ENCODE measurements around the gene RPTOR. TPM values are rescaled to one million over a fixed set of nuclear protein-coding genes. Genes with fewer than 3 reads are reported as not detected.

The RPTOR gene
- total and polyA plus RNA-seq, 10 of the 15 experiments (the other 5 are each of a cell fraction or from before 2014, with no cell fraction given), result 0.18 to 32.1 (median 7.8) TPM

- peak; percentile 6; the same call in 1 of the 2 replicates for TF ChIP-seq MEF2A (IDR thresholded peaks at IDR 0.05; ENCODE audit: insufficient read depth, low read depth, low read length)
- 0 out of 2 replicates have a peak, but pooled peaks have one; percentile 27 for TF ChIP-seq IKZF1 (conservative IDR thresholded peaks at IDR 0.05)
- 0 out of 2 replicates have a peak, but pooled peaks have one; percentile 23 for TF ChIP-seq SMC3 (IDR thresholded peaks at IDR 0.05; ENCODE audit: borderline replicate concordance, low read length)
- TF ChIP-seq ATF3 (IDR thresholded peaks at IDR 0.05; ENCODE audit: borderline replicate concordance, extremely low read depth, low read depth, low read length), result no peak
- no peak for TF ChIP-seq HDAC2 (IDR thresholded peaks at IDR 0.05)
- 0 out of 2 replicates have a peak, but pooled peaks have one; percentile 21 for TF ChIP-seq DPF2 (IDR thresholded peaks at IDR 0.05)
- TF ChIP-seq POLR2A (IDR thresholded peaks at IDR 0.05; ENCODE audit: low read depth, low read length), result peak; percentile 51; the same call in 1 of the 2 replicates
Observed at GRCh38 chr17:80790021-80790765, 245.6 kb downstream of the RPTOR start (continued).

GRCh38 chr17:80790981-80791742 is 246.5 kb downstream of the RPTOR start:
- no peaks in the 10 kb centered on the region for H4K20me1 ChIP-seq (ENCODE audit: control insufficient read depth, insufficient read depth)
- SMC1A ChIA-PET (ENCODE audit: uncharacterized antibody, unreplicated experiment), result interaction anchor here (0.8 to 3.7 kb wide), 10 partner anchors 10 to 185 kb away, joined by 3 to 24 read pairs (median 5); no protein-coding TSS in a partner anchor
- TF ChIP-seq POU2F2 (IDR thresholded peaks at IDR 0.05; ENCODE audit: borderline replicate concordance, low read depth, low read length) (no peak), LARP7 (IDR thresholded peaks at IDR 0.05) (no peak), GATAD2B (conservative IDR thresholded peaks at IDR 0.05; ENCODE audit: low read depth) (no peak), GABPA (IDR thresholded peaks at IDR 0.05; ENCODE audit: low read depth) (no peak), TCF7 (IDR thresholded peaks at IDR 0.05; ENCODE audit: borderline replicate concordance) (peak; percentile 59; the same call in 1 of the 2 replicates)
- WGBS (ENCODE audit: insufficient coverage, insufficient replicate concordance, low lambda C conversion rate, missing lambda C conversion rate), result 87% methylated on average over 10 of the region's 10 CpGs
- no peak for DNase-seq (ENCODE audit: low read depth, low spot score)
- BruUV-seq (replicated peaks), result no TSS peak
- RAD21 ChIA-PET (ENCODE audit: unreplicated experiment), result interaction anchor here (1.2 to 2.6 kb wide), 4 partner anchors 42 to 186 kb away, joined by 4 to 15 read pairs (median 4); no protein-coding TSS in a partner anchor
- POLR2A ChIA-PET, result interaction anchor here (0.7 to 1.7 kb wide), 2 partner anchors 42 to 54 kb away, joined by 3 to 4 read pairs; no protein-coding TSS in a partner anchor
- H3K4me3 ChIP-seq, result no peak overlapping the region
- in situ Hi-C loops (cut with MboI), result no loop called here
- H3K27ac ChIP-seq (ENCODE audit: control insufficient read depth, insufficient read depth), result peak overlapping the region; percentile 75
- H3K4me1 ChIP-seq (ENCODE audit: control insufficient read depth, insufficient read depth, low read length), result peaks cover 39% of the 10 kb centered on the region
- H3K79me2 ChIP-seq (ENCODE audit: control insufficient read depth, insufficient read depth, low read length), result no peaks in the 10 kb centered on the region; the same call in 1 of the 2 replicates
- peaks cover 4 to 5% of the 10 kb centered on the region in 2 experiments; a peak in 2 of 4 replicates for H3K36me3 ChIP-seq (ENCODE audit: control insufficient read depth in 2 of 2, insufficient read depth in 2 of 2, low read length in 1 of 2)
- no peak for FAIRE-seq
- intact Hi-C loops (cut with micrococcal nuclease; ENCODE audit: unreplicated experiment), result loop anchor here (5.0 kb wide), 1 partner anchor 41 kb away; no protein-coding TSS in a partner anchor
- no peak overlapping the region for H3K9ac ChIP-seq (ENCODE audit: control insufficient read depth, insufficient read depth, low read length)
- ATAC-seq, result no peak
- H3K4me2 ChIP-seq (ENCODE audit: control insufficient read depth, insufficient read depth), result peak overlapping the region; percentile 80
- H2AFZ ChIP-seq (ENCODE audit: control insufficient read depth, low read depth, low read length), result no peak overlapping the region
- H3K9me3 ChIP-seq (replicated peaks; ENCODE audit: control insufficient read depth, insufficient read depth, low read length), result peaks cover 5% of the 10 kb centered on the region; the same call in 2 of the 3 replicates
- CTCF ChIA-PET, result interaction anchor here (0.7 to 3.0 kb wide), 6 partner anchors 10 to 185 kb away, joined by 3 to 13 read pairs (median 4); no protein-coding TSS in a partner anchor
- no peaks in the 10 kb centered on the region for H3K27me3 ChIP-seq (replicated peaks in 1 of 2; ENCODE audit: control insufficient read depth in 2 of 2, insufficient read depth in 2 of 2, low read length in 1 of 2)
